Cardiac muscle cell (in vitro differentiated cells and primary cell): Measurements from ENCODE around the gene UTRN. TPM values are rescaled to one million over a fixed set of nuclear protein-coding genes. Genes with fewer than 3 reads are reported as not detected.

Source experiments
- DNase-seq, 2 donors: peaks; one replicate each; pipeline versions ENCODE4 v3.0.0 to v3.0.0-alpha.2; 2010 to 2017; ENCODE audit warnings: low read depth in 1 of 2, low spot score in 1 of 2
- H3K27ac ChIP-seq: fragments of 200-600 bp; sonication (generic); 2 replicates; pipeline ENCODE4 v1.5.1; 2016
- H3K27me3 ChIP-seq: fragments of 200-600 bp; sonication (generic); 2 replicates; pipeline ENCODE4 v1.6.0; 2016; ENCODE audit warnings: control low read depth
- H3K36me3 ChIP-seq: fragments of 200-600 bp; sonication (generic); 2 replicates; pipeline ENCODE4 v1.5.1; 2016; ENCODE audit warnings: control low read depth
- H3K4me1 ChIP-seq: fragments of 200-600 bp; sonication (generic); 2 replicates; pipeline ENCODE4 v1.8.1; 2017; ENCODE audit warnings: low read depth, mild to moderate bottlenecking, mixed run types
- H3K4me3 ChIP-seq: fragments of 200-600 bp; sonication (generic); 2 replicates; pipeline ENCODE4 v1.5.1; 2016; ENCODE audit warnings: mild to moderate bottlenecking
- H3K9me3 ChIP-seq: fragments of 200-600 bp; sonication (generic); 2 replicates; pipeline ENCODE4 v1.5.1; 2017; ENCODE audit warnings: low read depth, mild to moderate bottlenecking, control low read depth
- CTCF ChIP-seq: IDR thresholded peaks from 2 replicates; pipeline ENCODE4 v1.5.1; 2012; ENCODE audit warnings: low read depth, mild to moderate bottlenecking, low read length
- polyA plus RNA-seq: library from polyadenylated mRNA; unstranded; fragments of >200 nt; fragmentation: Nextera tagmentation; extraction: Ambion mirVana; gene quantifications from 2 replicates; pipeline ENCODE4 v1.2.1, GENCODE V29; 2016
- total RNA-seq: library from RNA; depleted of rRNA; stranded (reverse); fragments of >200 nt; gene quantifications from 2 replicates; pipeline ENCODE4 v1.2.3, GENCODE V29; 2016

The UTRN gene
- total and polyA plus RNA-seq, 2 experiments from 2014 or later = 44.5 to 93.8 TPM

- Histone ChIP-seq H3K36me3 (no peaks in the 10 kb centered on the region), H3K9me3 (no peaks in the 10 kb centered on the region), H3K27me3 (no peaks in the 10 kb centered on the region), H3K4me1 (peaks cover 28% of the 10 kb centered on the region), H3K27ac (peak overlapping the region; percentile 97), H3K4me3 (no peak overlapping the region)
- no peak for TF ChIP-seq CTCF
- peak; percentile 64 to 94 for DNase-seq
These were observed 20.7 kb upstream of the UTRN start for GRCh38 chr6:144264270-144265060.

- H3K36me3 ChIP-seq = no peaks in the 10 kb centered on the region
- H3K9me3 ChIP-seq = no peaks in the 10 kb centered on the region
- H3K4me1 ChIP-seq = peaks cover 28% of the 10 kb centered on the region
- TF ChIP-seq CTCF = no peak
- no peak overlapping the region for H3K4me3 ChIP-seq
- H3K27me3 ChIP-seq = no peaks in the 10 kb centered on the region
- H3K27ac ChIP-seq = peak overlapping the region; percentile 97
- peak; percentile 72 to 77 for DNase-seq
These were observed 20.1 kb upstream of the UTRN start for GRCh38 chr6:144265061-144265357.

GRCh38 chr6:144265390-144265789 is 19.7 kb upstream of the UTRN start:
- Histone ChIP-seq H3K36me3 (no peaks in the 10 kb centered on the region), H3K9me3 (no peaks in the 10 kb centered on the region), H3K4me3 (no peak overlapping the region), H3K27me3 (no peaks in the 10 kb centered on the region), H3K4me1 (peaks cover 28% of the 10 kb centered on the region), H3K27ac (peak overlapping the region; percentile 97)
- peak; percentile 57 to 86 for DNase-seq
- no peak for TF ChIP-seq CTCF

GRCh38 chr6:144266091-144266649 is 19.0 kb upstream of the UTRN start:
- peak; percentile 63 to 88 for DNase-seq
- Histone ChIP-seq H3K36me3 (no peaks in the 10 kb centered on the region), H3K9me3 (no peaks in the 10 kb centered on the region), H3K27me3 (no peaks in the 10 kb centered on the region), H3K4me3 (no peak overlapping the region), H3K27ac (peak overlapping the region; percentile 97), H3K4me1 (peaks cover 28% of the 10 kb centered on the region)
- TF ChIP-seq CTCF = no peak

- Histone ChIP-seq H3K27ac (no peak overlapping the region), H3K36me3 (no peaks in the 10 kb centered on the region), H3K4me3 (no peak overlapping the region), H3K9me3 (no peaks in the 10 kb centered on the region), H3K27me3 (no peaks in the 10 kb centered on the region), H3K4me1 (peaks cover 27% of the 10 kb centered on the region)
- DNase-seq = no peak
- no peak for TF ChIP-seq CTCF
These were observed 16.3 kb upstream of the UTRN start for GRCh38 chr6:144268794-144269349.
